SK-N-SH treated with all-trans-retinoic acid at 6 μM for 48 hours (cell line): ENCODE measurements around the gene ESYT1.

Experiments
- ATAC-seq: fragments of 200-7000 bp; cut with Tn5 transposase; 3 replicates; pipeline ENCODE4 v1.9.1; 2020; ENCODE audit warnings: mild to moderate bottlenecking, moderate library complexity
- ARNTL ChIP-seq: fragments of 450-650 bp; formaldehyde crosslinking; IDR thresholded peaks from 2 replicates; pipeline ENCODE4 v1.5.0; 2020; ENCODE audit warnings: low read depth, mild to moderate bottlenecking, moderate library complexity, borderline replicate concordance
- CSDC2 ChIP-seq: fragments of 250-450 bp; sonication (Bioruptor Pico); IDR thresholded peaks from 2 replicates; pipeline ENCODE4 v1.5.0; 2020; ENCODE audit warnings: mild to moderate bottlenecking, moderate library complexity
- ESRRG ChIP-seq: fragments of 250-450 bp; sonication (Bioruptor Pico); IDR thresholded peaks from 2 replicates; pipeline ENCODE4 v1.6.1; 2021; ENCODE audit warnings: mild to moderate bottlenecking
- GLIS3 ChIP-seq: fragments of 250-450 bp; sonication (Bioruptor Pico); IDR thresholded peaks from 2 replicates; pipeline ENCODE4 v1.5.0; 2020; ENCODE audit warnings: mild to moderate bottlenecking, moderate library complexity
- ISL1 ChIP-seq: fragments of 250-450 bp; sonication (Bioruptor Pico); IDR thresholded peaks from 2 replicates; pipeline ENCODE4 v2.1.2; 2022; ENCODE audit warnings: mild to moderate bottlenecking, moderate library complexity
- OSR1 ChIP-seq: fragments of 250-450 bp; sonication (Bioruptor Pico); IDR thresholded peaks from 2 replicates; pipeline ENCODE4 v1.8.0; 2022; ENCODE audit warnings: moderate library complexity, mild to moderate bottlenecking, inconsistent platforms
- PATZ1 ChIP-seq: fragments of 250-450 bp; sonication (Bioruptor Pico); IDR thresholded peaks from 2 replicates; pipeline ENCODE4 v1.8.0; 2020; ENCODE audit warnings: mild to moderate bottlenecking, moderate library complexity, borderline replicate concordance
- POU6F1 ChIP-seq: fragments of 250-450 bp; sonication (Bioruptor Pico); IDR thresholded peaks from 2 replicates; pipeline ENCODE4 v1.8.0; 2021; ENCODE audit warnings: low read depth, mild to moderate bottlenecking, moderate library complexity, borderline replicate concordance
- PPARA ChIP-seq: fragments of 250-450 bp; sonication (Bioruptor Pico); IDR thresholded peaks from 2 replicates; pipeline ENCODE4 v1.5.0; 2020; ENCODE audit warnings: mild to moderate bottlenecking, borderline replicate concordance
- RARB ChIP-seq: fragments of 250-450 bp; sonication (Bioruptor Pico); IDR thresholded peaks from 2 replicates; pipeline ENCODE4 v1.8.0; 2021; ENCODE audit warnings: mild to moderate bottlenecking, moderate library complexity
- SNAI2 ChIP-seq: fragments of 250-450 bp; sonication (Bioruptor Pico); IDR thresholded peaks from 2 replicates; pipeline ENCODE4 v1.5.0; 2020; ENCODE audit warnings: mild to moderate bottlenecking, moderate library complexity
- TCF4 ChIP-seq: fragments of 250-450 bp; sonication (Bioruptor Pico); IDR thresholded peaks from 2 replicates; pipeline ENCODE4 v1.8.0; 2021; ENCODE audit warnings: mild to moderate bottlenecking, moderate library complexity, borderline replicate concordance
- TOX ChIP-seq: fragments of 250-450 bp; sonication (Bioruptor Pico); IDR thresholded peaks from 2 replicates; pipeline ENCODE4 v1.8.0; 2021; ENCODE audit warnings: mild to moderate bottlenecking, moderate library complexity, borderline replicate concordance
- TSHZ2 ChIP-seq: fragments of 250-450 bp; sonication (Bioruptor Pico); IDR thresholded peaks from 2 replicates; pipeline ENCODE4 v1.5.0; 2020; ENCODE audit warnings: mild to moderate bottlenecking, moderate library complexity
- ZC3H10 ChIP-seq: fragments of 250-450 bp; sonication (Bioruptor Pico); IDR thresholded peaks from 2 replicates; pipeline ENCODE4 v1.5.1; 2021; ENCODE audit warnings: mild to moderate bottlenecking, moderate library complexity
- ZFP3 ChIP-seq: fragments of 250-450 bp; sonication (Bioruptor Pico); IDR thresholded peaks from 2 replicates; pipeline ENCODE4 v1.5.0; 2020; ENCODE audit warnings: mild to moderate bottlenecking, moderate library complexity
- ZFP30 ChIP-seq: fragments of 450-650 bp; formaldehyde crosslinking; IDR thresholded peaks from 2 replicates; pipeline ENCODE4 v1.5.0; 2022; ENCODE audit warnings: mild to moderate bottlenecking, moderate library complexity
- ZNF565 ChIP-seq: fragments of 450-650 bp; formaldehyde crosslinking; conservative IDR thresholded peaks from 2 replicates; pipeline ENCODE4 v1.5.0; 2020; ENCODE audit warnings: low read depth, mild to moderate bottlenecking, moderate library complexity
- ZNF70 ChIP-seq: fragments of 450-650 bp; formaldehyde crosslinking; IDR thresholded peaks from 2 replicates; pipeline ENCODE4 v1.5.0; 2020; ENCODE audit warnings: mild to moderate bottlenecking, moderate library complexity
- ZNF8 ChIP-seq: fragments of 450-650 bp; formaldehyde crosslinking; IDR thresholded peaks from 2 replicates; pipeline ENCODE4 v1.5.0; 2020; ENCODE audit warnings: mild to moderate bottlenecking, moderate library complexity

Gene ESYT1

GRCh38 chr12:56162468-56163290 lies 34.6 kb downstream of the ESYT1 start:
- TF ChIP-seq OSR1 (CRISPR knock-in tag): no peak
- TF ChIP-seq RARB: 0 out of 2 replicates have a peak, but pooled peaks have one; percentile 21
- no peak for ATAC-seq

- peak; percentile 2; the same call in 2 of the 3 replicates for ATAC-seq
- peak; percentile 38; the same call in 1 of the 2 replicates for TF ChIP-seq TOX (CRISPR knock-in tag)
- TF ChIP-seq CSDC2: no peak
- no peak for TF ChIP-seq ZNF8 (CRISPR knock-in tag)
Measured at GRCh38 chr12:56163533-56164344, 35.7 kb downstream of the ESYT1 start.

- TF ChIP-seq ZC3H10: no peak
- no peak for TF ChIP-seq RARB
- TF ChIP-seq ESRRG (CRISPR knock-in tag): no peak
- no peak for TF ChIP-seq ISL1 (CRISPR knock-in tag)
- TF ChIP-seq TCF4 (CRISPR knock-in tag): no peak
- TF ChIP-seq ZFP3 (CRISPR knock-in tag): no peak
- no peak for TF ChIP-seq SNAI2 (CRISPR knock-in tag)
- TF ChIP-seq ZNF8 (CRISPR knock-in tag): no peak
- TF ChIP-seq OSR1 (CRISPR knock-in tag): no peak
- TF ChIP-seq ZNF70 (CRISPR knock-in tag): no peak
- peak; percentile 3; the same call in 2 of the 3 replicates for ATAC-seq
Measured at GRCh38 chr12:56164345-56164729, 36.3 kb downstream of the ESYT1 start.

- TF ChIP-seq ZFP30 (no peak), POU6F1 (CRISPR knock-in tag) (no peak), CSDC2 (no peak), SNAI2 (CRISPR knock-in tag) (no peak), ISL1 (CRISPR knock-in tag) (no peak), TCF4 (CRISPR knock-in tag) (no peak), PPARA (no peak), GLIS3 (CRISPR knock-in tag) (no peak), ZNF565 (CRISPR knock-in tag) (no peak), ZFP3 (CRISPR knock-in tag) (no peak), RARB (no peak), ARNTL (CRISPR knock-in tag) (no peak), TSHZ2 (CRISPR knock-in tag) (no peak), PATZ1 (CRISPR knock-in tag) (no peak)
- peak; percentile 2 for ATAC-seq
Measured at GRCh38 chr12:56165369-56165768, 37.3 kb downstream of the ESYT1 start.
